Measurements from ENCODE around the gene MYRF.

MYRF gene

GRCh38 chr11:61752117-61752924 is at the start of gene MYRF:
TSS of gene MYRF (plus strand) at chr11:61752636. CDS start at chr11:61752745, 109 bp downstream.
- Mint-ChIP-seq H3K9me3 (no peaks in the 10 kb centered on the region), H3K4me3 (peak within 1 kb of the TSS; percentile 77), H3K27ac (peak within 1 kb of the TSS; percentile 57), H3K36me3 (ENCODE audit: low read depth) (no peaks in the 10 kb centered on the region), H3K27me3 (ENCODE audit: low read depth) (peaks cover 31% of the 10 kb centered on the region), H3K4me1 (ENCODE audit: low read depth) (peaks cover 5% of the 10 kb centered on the region)
- DNase-seq (ENCODE audit: low spot score) = peak; percentile 66

GRCh38 chr11:61702701-61703312 is 49.6 kb upstream of the MYRF start:
- peaks cover 17% of the 10 kb centered on the region for H3K4me1 Mint-ChIP-seq (ENCODE audit: low read depth)
- DNase-seq (ENCODE audit: low spot score) = no peak

DNA sequence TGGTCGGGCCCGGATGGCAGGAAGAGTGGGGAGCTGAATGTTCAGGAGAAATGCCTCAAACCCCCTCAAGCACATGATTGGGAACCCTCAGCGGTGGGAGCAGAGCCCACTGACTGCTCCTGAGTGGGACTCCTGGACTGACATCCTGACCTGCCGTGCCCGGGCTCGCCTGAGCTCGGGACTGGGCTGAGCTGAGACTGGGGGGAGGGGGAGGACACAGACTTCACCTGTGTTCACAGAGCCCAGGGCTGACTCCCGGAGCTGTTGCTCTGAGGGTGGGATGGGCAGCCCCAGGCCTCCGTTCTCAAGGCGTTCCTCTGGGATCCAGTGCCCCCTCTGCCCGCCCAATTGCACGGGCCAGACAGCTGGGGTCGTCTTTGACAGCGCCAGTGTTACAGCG is 47.6 kb upstream of the MYRF start:
- no peak for DNase-seq (ENCODE audit: low spot score)
- no peaks in the 10 kb centered on the region for H3K9me3 Mint-ChIP-seq
- H3K27me3 Mint-ChIP-seq (ENCODE audit: low read depth) = no peaks in the 10 kb centered on the region
- no peaks in the 10 kb centered on the region for H3K36me3 Mint-ChIP-seq (ENCODE audit: low read depth)
- no peak overlapping the region for H3K4me3 Mint-ChIP-seq
- no peak overlapping the region for H3K27ac Mint-ChIP-seq
- peaks cover 8% of the 10 kb centered on the region for H3K4me1 Mint-ChIP-seq (ENCODE audit: low read depth)

More at GRCh38 chr11:61702701-61703312, 49.6 kb upstream of the MYRF start:
- no peaks in the 10 kb centered on the region for H3K36me3 Mint-ChIP-seq (ENCODE audit: low read depth)
- H3K27ac Mint-ChIP-seq = no peak overlapping the region
- no peak overlapping the region for H3K4me3 Mint-ChIP-seq
- no peaks in the 10 kb centered on the region for H3K27me3 Mint-ChIP-seq (ENCODE audit: low read depth)
- H3K9me3 Mint-ChIP-seq = no peaks in the 10 kb centered on the region

- H3K27me3 Mint-ChIP-seq (ENCODE audit: low read depth) = no peaks in the 10 kb centered on the region
- peaks cover 6% of the 10 kb centered on the region for H3K4me1 Mint-ChIP-seq (ENCODE audit: low read depth)
- H3K27ac Mint-ChIP-seq = no peak overlapping the region
- H3K4me3 Mint-ChIP-seq = no peak overlapping the region
- H3K36me3 Mint-ChIP-seq (ENCODE audit: low read depth) = no peaks in the 10 kb centered on the region
- DNase-seq (ENCODE audit: low spot score) = no peak
- H3K9me3 Mint-ChIP-seq = no peaks in the 10 kb centered on the region
These were observed 45.7 kb upstream of the MYRF start for GRCh38 chr11:61706452-61707400.

- H3K4me3 Mint-ChIP-seq = no peak overlapping the region
- no peak for DNase-seq (ENCODE audit: low spot score)
- peaks cover 5% of the 10 kb centered on the region for H3K4me1 Mint-ChIP-seq (ENCODE audit: low read depth)
- H3K27ac Mint-ChIP-seq = no peak overlapping the region
- no peaks in the 10 kb centered on the region for H3K36me3 Mint-ChIP-seq (ENCODE audit: low read depth)
- no peaks in the 10 kb centered on the region for H3K27me3 Mint-ChIP-seq (ENCODE audit: low read depth)
- H3K9me3 Mint-ChIP-seq = no peaks in the 10 kb centered on the region
These were observed 44.9 kb upstream of the MYRF start for GRCh38 chr11:61707574-61707973.

DNA sequence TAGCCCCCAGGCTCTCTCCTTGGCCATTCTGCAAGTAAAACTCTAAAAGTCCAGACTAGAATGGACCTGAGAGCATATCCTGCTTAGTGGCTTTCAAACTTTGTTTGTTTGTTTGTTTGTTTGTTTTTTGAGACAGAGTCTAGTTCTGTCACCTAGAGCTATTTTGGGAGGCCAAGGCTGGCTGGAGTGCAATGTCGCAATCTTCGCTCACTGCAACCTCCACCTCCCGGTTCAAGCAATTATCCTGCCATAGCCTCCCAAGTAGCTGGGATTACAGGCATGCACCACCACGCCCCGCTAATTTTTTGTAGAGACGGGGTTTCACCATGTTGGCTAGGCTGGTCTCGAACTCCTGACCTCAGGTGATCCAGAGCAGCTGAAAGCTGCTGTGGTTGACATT is 43.3 kb upstream of the MYRF start:
- Mint-ChIP-seq H3K4me1 (ENCODE audit: low read depth) (no peaks in the 10 kb centered on the region), H3K36me3 (ENCODE audit: low read depth) (no peaks in the 10 kb centered on the region), H3K9me3 (no peaks in the 10 kb centered on the region), H3K4me3 (no peak overlapping the region), H3K27ac (no peak overlapping the region), H3K27me3 (ENCODE audit: low read depth) (no peaks in the 10 kb centered on the region)
- DNase-seq (ENCODE audit: low spot score) = no peak

DNA sequence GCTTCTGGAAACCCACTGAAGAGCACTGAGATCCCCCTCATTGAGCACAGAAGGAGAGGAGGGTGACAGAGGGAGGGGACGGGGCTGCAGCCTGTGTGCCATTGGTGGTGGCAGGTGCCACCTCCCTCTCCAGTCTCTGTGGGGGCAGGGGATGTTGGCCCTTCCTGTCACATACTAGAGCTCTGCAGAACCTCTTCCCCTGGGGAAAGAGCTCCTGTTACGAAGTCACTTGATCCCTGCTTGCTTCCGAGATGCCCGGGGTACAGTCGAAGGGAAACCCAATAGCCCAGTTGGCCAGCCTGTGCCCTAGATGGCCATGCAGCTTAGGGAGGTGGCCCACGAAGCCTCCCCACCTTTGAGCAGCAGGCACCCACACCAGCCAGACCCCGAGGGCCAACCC is 42.9 kb upstream of the MYRF start:
- Mint-ChIP-seq H3K4me1 (ENCODE audit: low read depth) (no peaks in the 10 kb centered on the region), H3K27me3 (ENCODE audit: low read depth) (no peaks in the 10 kb centered on the region), H3K27ac (no peak overlapping the region), H3K9me3 (no peaks in the 10 kb centered on the region), H3K36me3 (ENCODE audit: low read depth) (no peaks in the 10 kb centered on the region), H3K4me3 (no peak overlapping the region)
- no peak for DNase-seq (ENCODE audit: low spot score)

- no peak for DNase-seq (ENCODE audit: low spot score)
- no peak overlapping the region for H3K27ac Mint-ChIP-seq
These were observed 42.4 kb upstream of the MYRF start for GRCh38 chr11:61710019-61710418.

DNA sequence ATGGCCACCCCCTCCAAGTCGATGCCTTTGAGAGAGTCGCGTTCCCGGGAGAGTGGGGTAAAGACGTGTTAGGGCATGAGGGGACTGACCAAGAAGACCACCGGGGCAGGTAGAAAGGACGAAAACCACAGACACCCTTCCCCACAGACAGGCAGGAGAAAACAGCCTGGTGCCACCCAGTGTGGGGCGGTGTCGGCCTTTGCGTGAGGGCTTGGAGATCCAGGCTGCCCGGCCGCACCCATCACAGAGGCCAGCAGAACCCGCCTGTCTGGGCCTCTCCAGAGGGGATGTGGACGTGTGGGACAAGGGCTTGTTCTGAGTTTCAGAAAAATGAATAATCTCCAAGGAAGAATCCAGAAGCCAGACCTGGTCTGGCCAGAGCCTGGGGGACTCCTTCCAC is 41.4 kb upstream of the MYRF start:
- no peak overlapping the region for H3K4me3 Mint-ChIP-seq
- H3K36me3 Mint-ChIP-seq (ENCODE audit: low read depth) = no peaks in the 10 kb centered on the region
- H3K4me1 Mint-ChIP-seq (ENCODE audit: low read depth) = no peaks in the 10 kb centered on the region
- H3K27me3 Mint-ChIP-seq (ENCODE audit: low read depth) = no peaks in the 10 kb centered on the region
- no peaks in the 10 kb centered on the region for H3K9me3 Mint-ChIP-seq
- no peak for DNase-seq (ENCODE audit: low spot score)
- H3K27ac Mint-ChIP-seq = no peak overlapping the region

More at GRCh38 chr11:61710019-61710418, 42.4 kb upstream of the MYRF start:
- Mint-ChIP-seq H3K9me3 (no peaks in the 10 kb centered on the region), H3K27me3 (ENCODE audit: low read depth) (no peaks in the 10 kb centered on the region), H3K4me1 (ENCODE audit: low read depth) (no peaks in the 10 kb centered on the region), H3K36me3 (ENCODE audit: low read depth) (no peaks in the 10 kb centered on the region), H3K4me3 (no peak overlapping the region)

- H3K4me3 Mint-ChIP-seq = no peak overlapping the region
- H3K36me3 Mint-ChIP-seq (ENCODE audit: low read depth) = no peaks in the 10 kb centered on the region
- no peak for DNase-seq (ENCODE audit: low spot score)
- no peak overlapping the region for H3K27ac Mint-ChIP-seq
- no peaks in the 10 kb centered on the region for H3K27me3 Mint-ChIP-seq (ENCODE audit: low read depth)
- no peaks in the 10 kb centered on the region for H3K4me1 Mint-ChIP-seq (ENCODE audit: low read depth)
- no peaks in the 10 kb centered on the region for H3K9me3 Mint-ChIP-seq
These were observed 40.9 kb upstream of the MYRF start for GRCh38 chr11:61711498-61711897.

GRCh38 chr11:61712314-61712713 is 40.1 kb upstream of the MYRF start:
- Mint-ChIP-seq H3K9me3 (no peaks in the 10 kb centered on the region), H3K27me3 (ENCODE audit: low read depth) (no peaks in the 10 kb centered on the region), H3K36me3 (ENCODE audit: low read depth) (no peaks in the 10 kb centered on the region), H3K4me1 (ENCODE audit: low read depth) (no peaks in the 10 kb centered on the region), H3K4me3 (no peak overlapping the region), H3K27ac (no peak overlapping the region)
- no peak for DNase-seq (ENCODE audit: low spot score)

- H3K27me3 Mint-ChIP-seq (ENCODE audit: low read depth) = no peaks in the 10 kb centered on the region
- H3K9me3 Mint-ChIP-seq = no peaks in the 10 kb centered on the region
- DNase-seq (ENCODE audit: low spot score) = no peak
- no peak overlapping the region for H3K4me3 Mint-ChIP-seq
- no peaks in the 10 kb centered on the region for H3K4me1 Mint-ChIP-seq (ENCODE audit: low read depth)
- no peak overlapping the region for H3K27ac Mint-ChIP-seq
- no peaks in the 10 kb centered on the region for H3K36me3 Mint-ChIP-seq (ENCODE audit: low read depth)
These were observed 39.6 kb upstream of the MYRF start for GRCh38 chr11:61712846-61713245.

DNA sequence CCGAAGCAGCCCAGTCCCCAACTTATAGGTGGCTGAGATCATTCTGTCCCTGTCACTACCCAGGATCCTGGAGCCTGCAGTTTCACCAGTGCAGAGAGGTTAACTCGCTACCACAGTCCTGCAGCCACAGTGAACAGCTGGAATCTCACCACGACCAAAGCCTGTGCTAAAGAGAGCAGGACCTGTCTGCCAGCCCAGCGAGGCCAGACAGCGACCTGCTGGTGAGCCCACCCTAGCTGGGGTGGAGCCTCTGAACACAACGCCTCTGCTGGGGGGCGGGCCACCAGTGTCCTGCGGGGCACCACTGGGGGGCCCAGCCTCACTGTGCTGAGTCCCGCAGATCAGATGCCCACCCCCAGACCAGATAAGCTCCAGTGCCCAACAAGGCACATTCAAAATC is 39.0 kb upstream of the MYRF start:
- no peak overlapping the region for H3K4me3 Mint-ChIP-seq
- H3K36me3 Mint-ChIP-seq (ENCODE audit: low read depth) = no peaks in the 10 kb centered on the region
- no peaks in the 10 kb centered on the region for H3K4me1 Mint-ChIP-seq (ENCODE audit: low read depth)
- no peaks in the 10 kb centered on the region for H3K9me3 Mint-ChIP-seq
- no peak overlapping the region for H3K27ac Mint-ChIP-seq
- H3K27me3 Mint-ChIP-seq (ENCODE audit: low read depth) = no peaks in the 10 kb centered on the region
- DNase-seq (ENCODE audit: low spot score) = no peak

GRCh38 chr11:61713906-61714305 is 38.5 kb upstream of the MYRF start:
- H3K9me3 Mint-ChIP-seq = no peaks in the 10 kb centered on the region
- no peak for DNase-seq (ENCODE audit: low spot score)
- no peaks in the 10 kb centered on the region for H3K36me3 Mint-ChIP-seq (ENCODE audit: low read depth)
- no peaks in the 10 kb centered on the region for H3K4me1 Mint-ChIP-seq (ENCODE audit: low read depth)
- no peak overlapping the region for H3K4me3 Mint-ChIP-seq
- H3K27ac Mint-ChIP-seq = no peak overlapping the region
- no peaks in the 10 kb centered on the region for H3K27me3 Mint-ChIP-seq (ENCODE audit: low read depth)

All from T-helper 2 cell treated with Interferon-gamma antibody and Interleukin-4, amounts not matched to agents 5 μg/mL and 100 μg/mL, for 36 hours (primary cell).